ENCODE data around the gene FAM156A. TPM values are rescaled to one million over a fixed set of nuclear protein-coding genes. Genes with fewer than 3 reads are reported as not detected.

FAM156A gene
- total and polyA plus RNA-seq, 2 experiments from 2014 or later = 5.2 to 16.3 TPM

Other genes starting within 250 kb of the FAM156A start
- gene SSX2B, start 207.3 kb downstream of the FAM156A start, total RNA-seq (2014; rRNA removed; shearing (Covaris generic)) = 0.17 TPM in 1 of 2 replicates, not detected in the other
- gene SSX2B, start 207.3 kb downstream of the FAM156A start, polyA plus RNA-seq (2016; fragmentation: Nextera tagmentation; extraction: Ambion mirVana) = not detected in 2 replicates
- gene SPANXN5, start 161.1 kb downstream of the FAM156A start, total RNA-seq (2014; rRNA removed; shearing (Covaris generic)) = not detected in 2 replicates
- gene SPANXN5, start 161.1 kb downstream of the FAM156A start, polyA plus RNA-seq (2016; fragmentation: Nextera tagmentation; extraction: Ambion mirVana) = not detected in 2 replicates
- not detected in 2 replicates for gene XAGE5, start 147.2 kb downstream of the FAM156A start, total RNA-seq (2014; rRNA removed; shearing (Covaris generic))
- gene XAGE5, start 147.2 kb downstream of the FAM156A start, polyA plus RNA-seq (2016; fragmentation: Nextera tagmentation; extraction: Ambion mirVana) = not detected in 2 replicates
- gene XAGE3, start 90.4 kb downstream of the FAM156A start, total RNA-seq (2014; rRNA removed; shearing (Covaris generic)) = not detected in 2 replicates
- not detected in 2 replicates for gene XAGE3, start 90.4 kb downstream of the FAM156A start, polyA plus RNA-seq (2016; fragmentation: Nextera tagmentation; extraction: Ambion mirVana)
- gene FAM156B, start 61.2 kb downstream of the FAM156A start, total RNA-seq (2014; rRNA removed; shearing (Covaris generic)) = 2.8 and 19.1 TPM in 2 replicates
- gene FAM156B, start 61.2 kb downstream of the FAM156A start, polyA plus RNA-seq (2016; fragmentation: Nextera tagmentation; extraction: Ambion mirVana) = 11.1 and 12.0 TPM in 2 replicates
- gene GPR173, start 90.3 kb upstream of the FAM156A start, total RNA-seq (2014; rRNA removed; shearing (Covaris generic)) = 7.7 TPM in 2 replicates
- gene GPR173, start 90.3 kb upstream of the FAM156A start, polyA plus RNA-seq (2016; fragmentation: Nextera tagmentation; extraction: Ambion mirVana) = 0.92 and 0.94 TPM in 2 replicates
- gene TSPYL2, start 123.8 kb upstream of the FAM156A start, total RNA-seq (2014; rRNA removed; shearing (Covaris generic)) = 9.9 and 13.4 TPM in 2 replicates
- gene TSPYL2, start 123.8 kb upstream of the FAM156A start, polyA plus RNA-seq (2016; fragmentation: Nextera tagmentation; extraction: Ambion mirVana) = 11.6 and 13.4 TPM in 2 replicates
- 15.3 and 15.5 TPM in 2 replicates for gene KANTR, start 135.6 kb upstream of the FAM156A start, total RNA-seq (2014; rRNA removed; shearing (Covaris generic))
- gene KANTR, start 135.6 kb upstream of the FAM156A start, polyA plus RNA-seq (2016; fragmentation: Nextera tagmentation; extraction: Ambion mirVana) = 5.4 and 6.4 TPM in 2 replicates

Measured in GM23338 (cell line).